GM23338 (cell line): Measurements from ENCODE around the gene MAG.

Experiments used
- EZH2 ChIP-seq: fragments of 200-600 bp; sonication (generic); IDR thresholded peaks from one replicate; pipeline ENCODE4 v1.8.0; 2017; ENCODE audit warnings: antibody characterized with exemption, mild to moderate bottlenecking, low read depth; ENCODE audit not compliant: unreplicated experiment
- EZH2phosphoT487 ChIP-seq: fragments of 200-600 bp; sonication (generic); IDR thresholded peaks from one replicate; pipeline ENCODE4 v1.8.1; 2018; ENCODE audit warnings: antibody characterized with exemption; ENCODE audit not compliant: unreplicated experiment
- JUNB ChIP-seq: IDR thresholded peaks from one replicate; pipeline ENCODE4 v1.6.1; 2016; ENCODE audit warnings: antibody characterized with exemption; ENCODE audit not compliant: unreplicated experiment
- POLR2AphosphoS5 ChIP-seq: IDR thresholded peaks from 2 replicates; pipeline ENCODE4 v1.6.1; 2016; ENCODE audit warnings: antibody characterized with exemption, low read depth
- REST ChIP-seq: IDR thresholded peaks from one replicate; pipeline ENCODE4 v1.6.1; 2018; ENCODE audit warnings: antibody characterized with exemption; ENCODE audit not compliant: unreplicated experiment
- TF ChIP-seq, protein P1 (sequence below), 2 experiments: fragments of 200-600 bp in 1 of 2; sonication (generic) in 1 of 2; conservative IDR thresholded peaks; 2 replicates each; pipeline versions ENCODE4 v1.5.1 to v1.6.1; 2016 to 2017; ENCODE audit warnings: antibody characterized with exemption in 2 of 2, low read depth in 2 of 2, mild to moderate bottlenecking in 2 of 2, moderate library complexity in 1 of 2

DNA sequence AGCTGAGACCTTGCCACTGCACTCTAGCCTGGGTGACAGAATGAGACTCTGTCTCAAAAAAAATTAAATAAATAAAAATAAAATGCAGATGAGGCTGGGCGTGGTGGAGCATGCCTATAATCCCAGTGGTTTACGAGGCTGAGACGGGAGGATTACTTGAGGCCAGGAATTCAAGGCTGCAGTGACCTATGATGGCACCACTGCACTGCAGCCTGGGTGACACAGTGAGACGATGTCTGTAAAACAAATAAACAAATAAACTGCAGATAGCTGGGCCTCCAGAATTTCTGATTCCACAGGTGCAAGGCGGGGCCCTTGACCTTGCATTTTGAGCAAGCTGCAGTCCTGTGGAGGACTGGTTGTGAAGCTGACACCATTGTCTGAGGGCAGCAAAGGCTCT lies 3.1 kb upstream of the MAG start:
- TF ChIP-seq, protein P1, sequence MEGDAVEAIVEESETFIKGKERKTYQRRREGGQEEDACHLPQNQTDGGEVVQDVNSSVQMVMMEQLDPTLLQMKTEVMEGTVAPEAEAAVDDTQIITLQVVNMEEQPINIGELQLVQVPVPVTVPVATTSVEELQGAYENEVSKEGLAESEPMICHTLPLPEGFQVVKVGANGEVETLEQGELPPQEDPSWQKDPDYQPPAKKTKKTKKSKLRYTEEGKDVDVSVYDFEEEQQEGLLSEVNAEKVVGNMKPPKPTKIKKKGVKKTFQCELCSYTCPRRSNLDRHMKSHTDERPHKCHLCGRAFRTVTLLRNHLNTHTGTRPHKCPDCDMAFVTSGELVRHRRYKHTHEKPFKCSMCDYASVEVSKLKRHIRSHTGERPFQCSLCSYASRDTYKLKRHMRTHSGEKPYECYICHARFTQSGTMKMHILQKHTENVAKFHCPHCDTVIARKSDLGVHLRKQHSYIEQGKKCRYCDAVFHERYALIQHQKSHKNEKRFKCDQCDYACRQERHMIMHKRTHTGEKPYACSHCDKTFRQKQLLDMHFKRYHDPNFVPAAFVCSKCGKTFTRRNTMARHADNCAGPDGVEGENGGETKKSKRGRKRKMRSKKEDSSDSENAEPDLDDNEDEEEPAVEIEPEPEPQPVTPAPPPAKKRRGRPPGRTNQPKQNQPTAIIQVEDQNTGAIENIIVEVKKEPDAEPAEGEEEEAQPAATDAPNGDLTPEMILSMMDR (conservative IDR thresholded peaks at IDR 0.05; ENCODE audit: low read depth in 2 of 2) = no peak
- no peak for TF ChIP-seq POLR2AphosphoS5
- no peak for TF ChIP-seq EZH2
- no peak for TF ChIP-seq REST
- no peak for TF ChIP-seq EZH2phosphoT487
- TF ChIP-seq JUNB = no peak
